ENCODE measurements around the gene ATP1A2.
A peak's percentile ranks its signal among the peaks of the same experiment; 100 is the strongest.

Gene ATP1A2

DNA sequence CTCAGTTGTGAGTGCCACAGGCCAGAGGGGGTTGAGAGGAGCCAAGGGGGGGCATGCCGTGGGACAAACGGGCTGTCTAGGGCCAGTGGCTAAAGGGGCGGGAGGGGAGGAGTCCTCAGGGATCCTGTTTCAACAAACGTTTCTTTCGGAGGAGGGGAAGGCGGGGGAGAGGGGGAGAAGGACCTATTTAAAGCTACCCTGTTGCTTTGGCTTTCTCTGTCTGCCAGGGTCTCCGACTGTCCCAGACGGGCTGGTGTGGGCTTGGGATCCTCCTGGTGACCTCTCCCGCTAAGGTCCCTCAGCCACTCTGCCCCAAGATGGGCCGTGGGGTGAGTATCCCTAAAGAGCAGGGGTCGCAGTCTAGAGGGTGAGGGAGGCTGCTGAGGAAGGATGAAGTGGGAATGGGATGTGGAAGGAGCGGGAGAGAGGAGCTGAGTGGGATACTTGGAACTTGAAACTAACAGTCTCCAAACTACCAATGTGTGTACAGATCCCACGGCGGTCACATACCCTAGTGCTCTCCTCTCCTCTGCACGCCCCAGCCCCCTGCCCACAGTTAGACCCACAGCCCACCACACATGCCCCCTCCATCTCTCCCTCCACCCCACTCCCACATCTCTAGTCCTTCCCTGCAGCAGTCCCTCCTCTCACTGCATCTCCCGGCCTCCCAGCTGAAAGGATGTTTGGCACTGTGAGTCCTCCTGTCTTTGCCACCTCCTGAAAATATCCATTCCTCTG lies at the start of gene ATP1A2:
Gene ATP1A2, plus strand, starts transcription at position 215 of the 738 bp plus-strand sequence. Its CDS starts 103 bp downstream, at position 318.
- peak; percentile 41 for DNase-seq (ENCODE audit: low spot score)

DNA sequence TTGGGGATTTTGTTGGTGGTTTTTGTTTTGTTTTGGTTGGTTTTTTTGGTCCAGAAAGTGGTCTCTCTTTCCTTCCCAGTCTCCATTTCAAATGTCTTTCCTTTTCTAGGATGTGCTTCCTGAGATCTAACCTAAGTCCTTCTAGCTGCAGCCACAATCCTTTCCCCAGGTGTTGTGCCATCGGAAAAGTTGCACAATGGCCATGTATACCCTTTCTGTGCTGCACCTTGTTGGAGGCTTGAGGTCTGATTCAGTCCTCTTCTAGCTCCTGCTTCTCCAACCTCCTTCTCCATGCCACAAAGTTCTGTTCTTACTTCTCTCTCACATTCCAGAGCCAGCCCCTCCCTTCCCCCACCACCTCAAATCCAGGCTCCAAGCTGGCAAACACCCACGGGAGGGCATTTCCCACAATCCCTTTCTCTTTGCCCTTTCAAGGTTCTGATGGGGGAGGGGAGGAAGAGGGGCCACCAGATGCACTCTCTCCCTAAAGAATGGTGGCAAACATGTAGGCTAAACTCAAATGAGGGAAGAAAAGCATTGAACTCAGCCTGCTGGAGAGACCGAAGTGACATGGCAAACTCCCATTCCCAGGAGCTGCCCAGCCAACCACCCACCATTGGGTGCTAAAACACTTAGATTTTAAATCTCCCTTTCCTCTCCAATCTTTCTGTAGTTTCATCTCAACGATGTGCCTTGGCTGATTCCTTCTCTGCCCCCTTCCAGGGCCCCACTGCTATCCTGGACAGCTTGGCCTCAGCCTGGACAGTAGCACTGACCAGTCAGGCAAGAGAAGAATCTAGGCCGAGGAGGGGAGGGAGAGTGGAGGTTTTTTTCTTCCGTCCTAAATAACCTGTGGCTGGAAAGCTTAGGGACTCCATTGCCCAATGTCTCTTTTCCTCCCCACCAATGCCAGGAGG lies 48.5 kb upstream of the ATP1A2 start:
- DNase-seq (ENCODE audit: low spot score) = peak; percentile 51

DNA sequence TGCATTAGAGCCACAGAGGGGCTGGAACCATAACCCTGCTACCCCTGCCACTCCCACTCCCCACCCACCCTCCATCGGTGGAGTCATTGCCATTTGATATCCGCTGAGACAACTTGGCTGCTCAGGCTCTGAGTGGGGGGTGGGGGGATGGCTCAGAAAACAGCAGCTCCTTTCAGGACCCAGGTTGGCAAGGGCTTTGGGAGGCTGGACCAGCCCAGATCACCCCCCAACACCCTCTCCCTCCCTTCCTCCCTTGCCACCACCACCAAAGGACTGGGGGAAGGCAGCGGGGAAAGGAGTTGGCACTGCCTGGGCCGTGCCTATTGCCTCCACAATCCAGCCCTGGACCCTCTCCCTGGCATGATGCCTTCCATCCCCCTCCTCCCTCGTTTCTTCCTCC lies 47.3 kb upstream of the ATP1A2 start:
- peak; percentile 99 for DNase-seq (ENCODE audit: low spot score)

DNA sequence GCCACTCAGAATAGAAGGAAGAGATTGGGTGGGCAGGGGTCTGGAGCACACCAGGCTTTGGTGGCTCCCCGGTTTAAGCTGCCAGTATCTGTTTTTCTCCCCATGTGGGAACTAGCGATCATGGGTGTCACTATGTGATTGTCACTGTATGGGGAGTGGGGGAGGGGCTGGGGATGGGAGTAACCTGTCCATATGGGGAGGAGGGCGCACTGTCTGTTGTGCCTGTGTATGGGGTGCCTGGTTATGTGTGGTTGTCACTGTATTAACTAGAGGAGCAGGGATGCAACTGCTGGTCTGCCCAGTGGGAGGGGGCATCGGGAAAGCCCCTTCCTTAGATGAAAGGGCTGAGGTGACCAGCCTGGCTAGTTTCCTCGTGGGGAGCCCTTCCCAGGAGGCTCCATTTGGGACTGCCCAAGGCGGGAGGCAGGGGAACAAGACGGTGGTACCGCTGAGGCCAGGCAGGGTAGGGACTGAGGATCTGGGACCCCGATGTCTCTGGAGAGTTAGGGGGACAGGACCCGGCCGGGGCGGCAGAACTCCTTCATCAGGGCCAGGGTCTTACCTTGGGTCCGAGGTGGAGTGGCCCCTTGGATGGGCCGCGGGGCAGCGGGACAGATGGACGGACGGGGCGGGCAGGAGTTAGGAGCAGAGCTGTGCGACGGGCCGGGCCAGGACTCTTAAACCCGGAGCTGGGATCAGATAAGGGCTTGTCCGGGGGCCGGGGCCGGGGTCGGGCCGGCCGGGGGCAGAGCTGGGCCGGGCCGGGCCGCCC lies 45.9 kb upstream of the ATP1A2 start, which contains the start of gene KCNJ10:
Gene KCNJ10, minus strand, starts transcription at position 701 of the 772 bp plus-strand sequence. CDS start 27,628 bp downstream, outside the sequence.
- DNase-seq (ENCODE audit: low spot score) = peak; percentile 65

DNA sequence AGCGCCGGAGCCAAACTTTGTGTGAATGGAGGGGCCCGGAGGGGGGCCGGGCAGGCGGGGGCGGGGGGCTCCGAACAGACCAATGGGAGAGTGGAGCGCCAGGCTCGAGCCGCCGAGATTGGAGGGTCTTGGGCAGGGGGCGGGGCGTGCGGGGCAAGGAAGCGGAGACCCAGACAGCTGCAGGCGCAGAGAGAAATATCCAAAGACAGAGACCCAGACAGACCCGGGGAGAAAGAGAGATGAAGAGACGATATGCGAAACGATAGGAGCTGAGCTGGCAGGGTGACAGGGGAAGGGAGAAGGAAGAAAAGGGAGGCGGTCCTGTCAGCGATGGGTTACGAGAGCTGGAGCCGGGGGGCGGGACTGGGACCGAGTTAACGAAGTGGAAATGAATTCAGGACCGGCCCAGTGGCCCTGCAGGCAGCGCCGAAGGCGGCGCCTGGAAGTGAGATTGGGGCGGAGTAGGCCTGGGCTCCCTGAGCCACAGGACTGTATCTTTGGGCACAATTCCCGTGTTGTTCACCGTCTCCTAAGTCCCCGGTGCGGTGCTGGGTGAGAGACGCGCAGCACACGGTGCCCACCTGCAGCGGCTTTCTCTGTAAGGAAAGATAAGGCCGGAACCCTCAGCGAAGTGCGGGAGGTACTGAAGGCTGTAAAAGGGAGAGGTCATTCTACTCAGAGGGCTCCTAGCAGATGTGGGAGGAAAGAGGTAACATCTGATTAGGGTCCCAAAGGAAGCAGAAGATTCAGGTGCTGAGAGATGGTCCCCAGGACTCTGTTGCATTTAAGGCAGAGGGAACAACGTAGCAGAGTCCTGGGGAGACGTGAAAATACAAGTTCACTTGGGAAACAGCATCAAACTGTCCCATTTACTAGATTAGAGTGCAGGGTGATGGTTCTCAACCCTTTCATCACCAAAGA lies 45.1 kb upstream of the ATP1A2 start:
- DNase-seq (ENCODE audit: low spot score) = peak; percentile 98

DNA sequence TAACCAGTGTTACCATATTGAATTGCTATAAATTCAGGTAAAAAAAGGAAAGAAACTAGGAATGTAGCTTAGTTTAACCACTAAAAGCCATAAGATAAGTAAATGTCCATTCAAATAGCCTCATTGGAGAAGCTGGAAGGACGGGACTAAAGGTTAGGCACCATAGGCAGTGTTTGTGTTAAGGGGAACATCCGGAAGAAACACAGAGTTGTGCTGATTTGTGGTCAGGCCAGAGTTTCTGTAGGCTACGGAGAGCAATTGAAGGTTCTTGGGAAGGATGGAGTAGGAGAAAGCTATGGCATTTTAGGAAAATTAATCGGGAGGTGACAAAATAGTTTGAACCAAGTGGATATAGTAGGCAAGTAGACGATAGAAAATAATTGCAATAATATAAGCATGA lies 44.3 kb upstream of the ATP1A2 start:
- DNase-seq (ENCODE audit: low spot score) = no peak

DNA sequence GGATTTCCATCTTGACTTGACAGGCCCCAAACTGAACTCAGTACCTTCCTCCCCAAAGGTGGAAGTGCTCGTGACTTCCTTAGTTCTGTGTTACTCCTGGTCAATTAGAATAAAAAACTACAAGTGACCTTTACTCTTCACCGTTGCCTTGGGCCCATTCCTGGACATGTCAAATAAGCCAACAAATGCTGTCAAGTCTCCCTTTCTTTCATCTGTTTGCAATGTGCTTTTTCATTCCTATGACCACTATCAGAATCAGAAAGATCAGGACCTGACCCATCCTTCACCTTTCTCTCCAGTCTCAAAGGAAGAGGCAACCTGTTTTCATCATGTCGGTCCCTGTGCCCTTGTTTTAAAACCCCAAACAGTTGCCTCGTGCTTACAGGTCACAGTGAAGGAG lies 40.7 kb upstream of the ATP1A2 start:
- DNase-seq (ENCODE audit: low spot score) = no peak

DNA sequence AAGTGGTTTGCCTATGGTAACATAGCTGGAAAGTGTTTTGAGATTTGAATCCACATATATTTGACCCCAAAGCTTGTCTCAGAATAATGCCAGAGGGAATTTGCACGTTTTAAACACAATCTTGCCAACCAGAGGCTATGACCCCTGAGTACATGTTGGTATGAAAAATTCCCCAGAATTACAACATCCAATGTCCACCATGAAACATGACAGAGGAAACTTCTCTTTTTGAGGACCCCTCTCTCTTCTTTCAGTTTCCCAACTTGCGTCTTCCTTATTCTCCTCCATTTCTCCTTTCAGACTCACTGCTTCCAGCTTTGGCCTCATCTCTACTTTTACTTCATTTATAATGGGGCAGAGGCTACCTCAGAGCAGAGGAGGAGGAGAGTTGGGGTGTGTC lies 39.7 kb upstream of the ATP1A2 start:
- no peak for DNase-seq (ENCODE audit: low spot score)

DNA sequence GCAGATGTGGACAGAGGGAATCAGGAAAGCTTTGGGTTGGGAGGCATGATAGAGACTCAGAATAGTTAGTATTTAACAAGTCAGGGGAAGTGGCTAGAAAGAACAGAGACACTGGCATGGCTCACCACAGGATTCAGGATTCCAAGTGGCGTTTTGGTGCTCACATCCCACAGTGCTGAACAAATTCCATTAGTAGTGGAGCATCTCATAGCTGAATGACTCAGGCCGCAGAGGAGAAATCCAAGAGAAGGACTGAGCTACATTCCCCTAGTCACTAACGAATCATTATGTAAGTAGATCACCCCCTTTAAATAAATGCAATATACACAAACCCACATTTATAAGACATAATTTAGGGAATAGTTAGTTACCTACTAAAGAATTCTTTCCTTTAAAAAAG lies 39.3 kb upstream of the ATP1A2 start:
- no peak for DNase-seq (ENCODE audit: low spot score)

DNA sequence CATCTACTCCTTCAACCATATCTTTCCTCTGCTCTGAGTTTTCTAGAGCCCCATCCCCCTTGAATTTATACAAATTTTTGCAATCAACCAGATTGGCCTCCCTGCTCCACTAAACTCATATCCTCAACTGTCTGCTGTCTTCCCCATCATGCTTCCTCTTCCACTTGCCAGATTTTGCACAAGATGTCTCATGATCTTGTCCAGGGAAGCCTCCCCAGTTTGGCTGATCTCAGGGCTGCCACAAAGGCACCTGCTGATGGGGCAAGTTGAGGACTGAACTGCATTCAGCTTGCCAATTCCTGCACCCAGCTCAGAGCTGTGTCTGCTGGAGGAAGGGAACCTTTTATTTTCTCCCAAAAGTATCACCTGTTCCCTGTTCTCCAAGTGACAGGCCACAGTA lies 38.1 kb upstream of the ATP1A2 start:
- DNase-seq (ENCODE audit: low spot score) = no peak

DNA sequence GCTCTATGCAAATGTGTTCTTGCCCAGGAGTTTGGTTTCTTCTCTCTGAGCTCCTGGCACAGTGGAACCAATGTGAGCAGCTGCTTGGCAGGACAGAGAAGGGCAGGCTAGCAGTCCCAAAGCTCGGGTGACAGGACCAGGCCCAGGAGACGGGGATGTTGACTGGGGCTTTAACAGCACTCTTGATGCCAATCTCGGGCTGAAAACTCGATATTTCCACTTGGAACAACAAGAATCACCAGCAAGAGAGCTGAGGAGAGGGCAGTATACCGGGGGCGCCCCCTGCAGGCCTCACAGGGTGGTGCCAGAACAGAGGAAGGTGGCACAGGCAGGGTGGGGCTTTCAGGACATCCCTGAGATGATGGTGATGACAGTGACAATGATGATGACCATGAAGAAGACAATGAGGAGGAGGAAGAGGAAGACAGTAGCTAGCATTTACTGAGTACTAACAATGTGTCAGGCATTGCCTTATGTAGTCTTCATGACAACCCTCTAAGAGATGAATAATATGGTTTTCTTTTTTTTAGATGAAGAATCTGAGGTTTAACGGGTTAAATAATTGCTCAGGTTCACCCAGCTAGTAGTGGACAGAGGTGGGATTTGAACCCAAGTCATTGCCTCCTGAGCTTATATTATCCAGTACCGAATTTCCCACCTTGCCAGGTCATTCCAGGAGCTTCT lies 36.9 kb upstream of the ATP1A2 start:
- DNase-seq (ENCODE audit: low spot score) = peak; percentile 87

DNA sequence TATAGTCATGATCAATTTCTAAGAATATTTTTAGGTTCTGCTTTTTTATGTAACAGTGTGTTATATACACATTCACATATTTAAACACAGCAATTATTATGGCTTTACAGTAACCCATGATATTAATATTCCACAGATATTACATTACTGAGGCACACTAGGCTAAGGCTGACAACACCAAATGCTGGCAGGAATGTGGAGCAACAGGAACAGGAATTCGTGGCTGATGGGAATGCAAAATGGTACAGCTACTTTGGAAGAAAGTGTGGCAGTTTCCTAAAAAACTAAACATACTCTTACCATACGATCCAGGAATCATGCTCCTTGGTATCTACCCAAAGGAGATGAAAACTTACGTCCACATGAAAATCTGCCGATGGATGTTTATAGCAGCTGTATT lies 36.1 kb upstream of the ATP1A2 start:
- DNase-seq (ENCODE audit: low spot score) = no peak

DNA sequence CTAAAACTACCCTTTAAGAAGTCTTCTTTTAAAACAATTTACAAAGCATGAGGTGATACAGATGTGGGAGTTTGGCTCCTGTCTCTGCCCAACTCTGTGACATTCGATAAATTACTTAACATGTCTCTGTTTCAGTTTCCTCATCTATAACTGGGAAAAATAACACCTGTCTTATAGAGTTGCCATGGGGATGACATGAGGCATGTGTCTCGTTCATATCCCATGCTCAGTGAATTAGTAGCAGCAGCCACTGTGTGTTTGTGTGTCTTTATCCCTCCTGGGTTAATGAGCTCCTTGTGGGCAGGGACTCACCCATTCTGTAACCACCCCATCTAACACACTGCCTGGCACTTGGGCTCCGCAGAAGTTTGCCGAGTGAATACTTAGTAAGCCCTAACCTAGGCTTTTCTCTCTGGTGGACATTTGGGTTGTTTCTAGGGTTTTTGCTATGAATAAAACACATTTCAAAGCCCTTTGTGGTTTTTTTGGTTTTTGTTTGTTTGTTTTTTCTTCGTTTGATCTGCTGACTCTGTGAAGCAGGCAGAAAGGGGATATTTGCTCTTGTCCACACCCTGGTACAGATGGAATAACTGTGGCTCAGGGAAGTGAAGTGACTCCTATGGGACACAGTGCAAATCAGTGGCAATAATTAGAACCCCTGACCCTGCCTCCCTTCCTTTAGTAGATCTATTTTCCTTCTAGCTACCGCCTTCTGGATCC lies 35.0 kb upstream of the ATP1A2 start:
- DNase-seq (ENCODE audit: low spot score) = no peak

DNA sequence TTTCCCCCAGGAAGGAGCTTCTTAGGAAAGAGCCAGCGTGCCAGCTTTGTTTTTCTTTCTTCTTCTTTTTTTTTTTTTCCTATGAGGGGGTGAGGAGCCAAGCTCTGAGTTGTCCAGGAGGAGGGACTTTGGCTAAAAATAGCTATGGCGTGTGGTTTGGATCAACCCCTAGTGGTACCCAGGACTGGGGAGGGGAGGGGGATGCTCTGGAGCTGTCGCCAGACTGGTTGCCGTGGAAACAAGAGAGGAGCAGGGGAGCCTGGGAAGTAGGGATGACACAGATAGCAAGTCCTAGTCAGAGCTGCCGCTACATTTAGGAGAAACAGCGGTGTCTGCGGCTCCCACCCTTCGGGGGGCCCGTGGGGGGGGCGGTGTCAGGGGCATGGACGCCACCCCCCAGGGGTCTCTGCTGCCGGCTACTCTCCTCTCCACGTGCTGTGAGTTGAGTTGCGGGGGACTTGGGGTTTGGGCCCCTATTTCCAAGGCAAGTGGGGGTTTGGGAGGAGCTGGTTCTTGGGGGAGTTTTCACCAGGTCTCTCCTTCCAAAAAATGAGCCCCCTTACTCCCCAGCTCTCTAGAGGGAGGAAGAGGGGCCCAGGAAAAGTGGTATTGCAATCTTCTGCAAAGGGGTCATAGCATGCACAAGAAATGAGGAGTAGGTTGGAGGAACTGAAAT lies 34.2 kb upstream of the ATP1A2 start, which contains the start of gene KCNJ9:
Gene KCNJ9, plus strand, starts transcription at position 278 of the 676 bp plus-strand sequence. CDS start 2,493 bp downstream, outside the sequence.
- peak; percentile 94 for DNase-seq (ENCODE audit: low spot score)

DNA sequence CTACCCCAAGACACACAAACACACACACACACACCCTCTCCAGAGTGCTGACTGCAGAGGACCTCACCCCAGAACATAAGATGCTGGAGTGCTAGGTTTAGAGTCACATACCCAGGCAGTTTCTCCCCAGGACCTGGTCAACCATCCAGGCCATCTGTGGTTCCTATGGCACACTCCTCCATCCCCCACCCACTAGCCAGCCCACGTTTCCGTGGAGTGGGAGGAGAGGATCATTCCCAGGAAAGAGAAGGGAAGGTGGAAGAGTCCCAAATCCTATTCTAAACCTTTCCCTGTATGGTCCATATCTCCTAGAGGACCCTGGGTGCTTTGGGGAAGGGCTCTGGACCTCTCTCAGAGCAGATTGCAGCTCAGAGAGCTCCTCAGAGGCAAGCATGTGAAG lies 33.1 kb upstream of the ATP1A2 start:
- no peak for DNase-seq (ENCODE audit: low spot score)

DNA sequence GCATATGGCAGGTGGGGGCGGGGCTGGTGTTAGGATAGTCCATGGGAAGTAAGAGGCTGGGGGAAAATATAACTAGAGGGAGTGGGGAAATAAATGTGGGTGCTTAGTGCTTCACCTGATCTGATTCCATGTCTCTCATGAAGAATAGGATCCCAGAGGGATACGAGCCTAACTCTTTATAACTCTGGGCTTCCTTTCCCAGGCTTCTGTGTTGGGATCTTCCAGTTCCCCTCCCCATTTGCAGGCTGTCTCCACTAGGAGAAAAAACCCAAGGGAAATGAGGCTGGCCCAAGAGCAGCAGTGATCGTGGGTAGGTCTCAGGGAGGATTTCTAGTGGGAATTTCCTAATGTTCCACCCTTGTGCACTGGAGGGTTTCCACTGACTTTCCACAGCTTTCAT lies 32.6 kb upstream of the ATP1A2 start:
- DNase-seq (ENCODE audit: low spot score) = no peak

DNA sequence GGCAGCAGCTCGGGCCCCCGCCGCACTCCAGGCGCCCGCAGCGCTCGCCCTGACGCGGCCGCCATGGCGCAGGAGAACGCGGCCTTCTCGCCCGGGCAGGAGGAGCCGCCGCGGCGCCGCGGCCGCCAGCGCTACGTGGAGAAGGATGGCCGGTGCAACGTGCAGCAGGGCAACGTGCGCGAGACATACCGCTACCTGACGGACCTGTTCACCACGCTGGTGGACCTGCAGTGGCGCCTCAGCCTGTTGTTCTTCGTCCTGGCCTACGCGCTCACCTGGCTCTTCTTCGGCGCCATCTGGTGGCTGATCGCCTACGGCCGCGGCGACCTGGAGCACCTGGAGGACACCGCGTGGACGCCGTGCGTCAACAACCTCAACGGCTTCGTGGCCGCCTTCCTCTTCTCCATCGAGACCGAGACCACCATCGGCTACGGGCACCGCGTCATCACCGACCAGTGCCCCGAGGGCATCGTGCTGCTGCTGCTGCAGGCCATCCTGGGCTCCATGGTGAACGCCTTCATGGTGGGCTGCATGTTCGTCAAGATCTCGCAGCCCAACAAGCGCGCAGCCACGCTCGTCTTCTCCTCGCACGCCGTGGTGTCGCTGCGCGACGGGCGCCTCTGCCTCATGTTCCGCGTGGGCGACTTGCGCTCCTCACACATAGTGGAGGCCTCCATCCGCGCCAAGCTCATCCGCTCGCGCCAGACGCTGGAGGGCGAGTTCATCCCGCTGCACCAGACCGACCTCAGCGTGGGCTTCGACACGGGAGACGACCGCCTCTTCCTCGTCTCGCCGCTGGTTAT lies 31.4 kb upstream of the ATP1A2 start:
- DNase-seq (ENCODE audit: low spot score) = no peak

DNA sequence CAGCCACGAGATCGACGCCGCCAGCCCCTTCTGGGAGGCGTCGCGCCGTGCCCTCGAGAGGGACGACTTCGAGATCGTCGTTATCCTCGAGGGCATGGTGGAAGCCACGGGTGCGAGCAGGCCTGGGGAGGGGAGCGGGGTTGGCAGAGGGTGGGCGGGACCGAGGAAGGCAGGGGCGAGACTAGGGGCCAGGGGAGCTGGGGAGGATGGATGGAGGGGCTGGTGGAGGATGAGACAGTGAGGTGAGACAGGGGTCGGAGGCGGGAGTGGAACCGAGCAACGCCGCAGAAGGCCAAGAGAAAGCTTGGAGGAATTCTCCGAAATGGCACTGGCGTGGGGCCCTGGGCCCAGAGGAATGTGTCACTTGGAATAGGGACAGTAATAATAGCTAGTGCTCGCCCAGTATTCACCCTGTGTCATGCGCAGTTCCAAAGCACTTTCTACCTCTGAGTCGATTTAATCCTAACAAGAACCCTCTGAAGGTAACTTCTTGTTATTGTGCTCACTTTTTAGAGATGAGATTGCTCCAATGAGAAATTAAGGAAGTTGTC lies 30.7 kb upstream of the ATP1A2 start:
- DNase-seq (ENCODE audit: low spot score) = no peak
